ENCODE results near the gene MAGEA9B.
"Not testable (repeated sequence)": the region's sequence is repeated elsewhere in the genome, so short reads cannot be mapped to it uniquely, and the experiment has no call there.

Gene MAGEA9B

GRCh38 chrX:149539283-149540130 is 47.8 kb downstream of the MAGEA9B start:
- in situ Hi-C loops (cut with MboI; ENCODE audit: low sequenced_read_pairs): no loop called here

GRCh38 chrX:149537474-149537873 is 49.8 kb downstream of the MAGEA9B start:
- in situ Hi-C loops (cut with MboI; ENCODE audit: low sequenced_read_pairs): not testable (repeated sequence)

GRCh38 chrX:149534926-149535602 is 52.2 kb downstream of the MAGEA9B start:
- in situ Hi-C loops (cut with MboI; ENCODE audit: low sequenced_read_pairs): not testable (repeated sequence)

GRCh38 chrX:149533999-149534398 is 53.3 kb downstream of the MAGEA9B start:
- in situ Hi-C loops (cut with MboI; ENCODE audit: low sequenced_read_pairs): not testable (repeated sequence)

- in situ Hi-C loops (cut with MboI; ENCODE audit: low sequenced_read_pairs): not testable (repeated sequence)
Measured at GRCh38 chrX:149532868-149533267, 54.4 kb downstream of the MAGEA9B start.
